Lower leg skin (tissue), 3 donors: Measurements from ENCODE around the gene CIBAR2.

Source experiments
- CTCF ChIP-seq, 3 donors: fragments of 450-650 bp; IDR thresholded peaks; one replicate each; pipeline ENCODE4 v1.5.1; 2016; ENCODE audit warnings: antibody characterized with exemption in 3 of 3, mild to moderate bottlenecking in 3 of 3, moderate library complexity in 2 of 3
- POLR2A ChIP-seq, 2 donors: fragments of 450-650 bp; IDR thresholded peaks; one replicate each; pipeline ENCODE4 v1.6.1; 2016 to 2017; ENCODE audit warnings: antibody characterized with exemption in 2 of 2, mild to moderate bottlenecking in 1 of 2, moderate library complexity in 1 of 2

- TF ChIP-seq CTCF (IDR thresholded peaks at IDR 0.05) (no peak), POLR2A (IDR thresholded peaks at IDR 0.05) (no peak)
Measured at GRCh38 chr16:85137323-85138072, 25.2 kb upstream of the CIBAR2 start.
